Suprapubic skin (tissue), 3 donors: ENCODE data around the gene POLR3A.

Experiments used
- EP300 ChIP-seq: sonication (generic); formaldehyde crosslinking; IDR thresholded peaks from one replicate; pipeline ENCODE4 v1.6.1; 2017; ENCODE audit warnings: antibody characterized with exemption
- TF ChIP-seq, protein P1 (sequence below), 2 donors: fragments of 200-600 bp in 1 of 2; fragments of 450-650 bp in 1 of 2; sonication (generic) in 1 of 2; IDR thresholded peaks; one replicate each; pipeline ENCODE4 v1.5.1; 2016 to 2019; ENCODE audit warnings: antibody characterized with exemption in 2 of 2, mild to moderate bottlenecking in 1 of 2, moderate library complexity in 1 of 2

DNA sequence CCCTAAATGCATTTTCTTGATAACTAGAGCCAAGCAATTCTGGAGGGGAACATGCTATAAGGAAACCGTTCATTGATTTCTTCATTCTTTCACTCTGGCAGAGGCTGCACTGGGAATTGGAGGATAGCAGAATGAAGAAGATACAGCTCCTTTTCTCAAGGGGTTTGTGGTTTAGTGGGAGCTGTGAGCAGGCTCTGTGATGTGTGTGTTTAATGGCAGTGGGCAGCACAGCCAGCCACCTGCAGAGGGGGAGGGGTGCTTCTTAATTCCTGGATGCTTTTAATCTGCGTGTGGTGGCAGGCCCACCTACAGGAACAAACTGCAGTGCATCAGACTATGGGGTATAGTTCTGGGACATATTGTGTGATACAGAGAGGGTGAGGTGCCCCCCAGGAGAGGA, 36.3 kb upstream of the POLR3A start:
- TF ChIP-seq, protein P1, sequence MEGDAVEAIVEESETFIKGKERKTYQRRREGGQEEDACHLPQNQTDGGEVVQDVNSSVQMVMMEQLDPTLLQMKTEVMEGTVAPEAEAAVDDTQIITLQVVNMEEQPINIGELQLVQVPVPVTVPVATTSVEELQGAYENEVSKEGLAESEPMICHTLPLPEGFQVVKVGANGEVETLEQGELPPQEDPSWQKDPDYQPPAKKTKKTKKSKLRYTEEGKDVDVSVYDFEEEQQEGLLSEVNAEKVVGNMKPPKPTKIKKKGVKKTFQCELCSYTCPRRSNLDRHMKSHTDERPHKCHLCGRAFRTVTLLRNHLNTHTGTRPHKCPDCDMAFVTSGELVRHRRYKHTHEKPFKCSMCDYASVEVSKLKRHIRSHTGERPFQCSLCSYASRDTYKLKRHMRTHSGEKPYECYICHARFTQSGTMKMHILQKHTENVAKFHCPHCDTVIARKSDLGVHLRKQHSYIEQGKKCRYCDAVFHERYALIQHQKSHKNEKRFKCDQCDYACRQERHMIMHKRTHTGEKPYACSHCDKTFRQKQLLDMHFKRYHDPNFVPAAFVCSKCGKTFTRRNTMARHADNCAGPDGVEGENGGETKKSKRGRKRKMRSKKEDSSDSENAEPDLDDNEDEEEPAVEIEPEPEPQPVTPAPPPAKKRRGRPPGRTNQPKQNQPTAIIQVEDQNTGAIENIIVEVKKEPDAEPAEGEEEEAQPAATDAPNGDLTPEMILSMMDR (IDR thresholded peaks at IDR 0.05), result no peak
- TF ChIP-seq EP300, result no peak
